Nephron (organoid): ENCODE measurements around the gene NBL1.

ENCODE experiments used
- H3K27ac Mint-ChIP-seq, 3 experiments: 2 replicates each; pipeline ENCODE4 v1.8.0; 2020; ENCODE audit warnings: mixed read lengths in 3 of 3, mild to moderate bottlenecking in 2 of 3, moderate library complexity in 1 of 3
- H3K27me3 Mint-ChIP-seq: 2 replicates; pipeline ENCODE4 v1.8.0; 2021; ENCODE audit warnings: low read depth, mild to moderate bottlenecking, moderate library complexity, mixed read lengths
- H3K36me3 Mint-ChIP-seq: 2 replicates; pipeline ENCODE4 v1.8.0; 2020; ENCODE audit warnings: low read depth, mixed read lengths
- H3K4me1 Mint-ChIP-seq: 2 replicates; pipeline ENCODE4 v1.8.0; 2020; ENCODE audit warnings: mixed read lengths
- H3K4me3 Mint-ChIP-seq, 3 experiments: 2 replicates each; pipeline ENCODE4 v1.8.0; 2020; ENCODE audit warnings: mild to moderate bottlenecking in 3 of 3, mixed read lengths in 3 of 3, moderate library complexity in 2 of 3
- H3K9me3 Mint-ChIP-seq: 2 replicates; pipeline ENCODE4 v1.8.0; 2020; ENCODE audit warnings: mixed read lengths
- CTCF ChIP-seq, 3 experiments: fragments of 200-600 bp; sonication (generic); IDR thresholded peaks; one replicate each; pipeline ENCODE4 v1.5.0; 2021; ENCODE audit warnings: antibody characterized with exemption in 3 of 3; ENCODE audit not compliant: unreplicated experiment in 3 of 3

Gene NBL1

GRCh38 chr1:19694298-19694697 lies 50.2 kb downstream of the NBL1 start:
- Mint-ChIP-seq H3K4me3 (no peak overlapping the region), H3K36me3 (no peaks in the 10 kb centered on the region), H3K27me3 (no peaks in the 10 kb centered on the region), H3K27ac (no peak overlapping the region), H3K9me3 (no peaks in the 10 kb centered on the region), H3K4me1 (no peaks in the 10 kb centered on the region)
- no peak for TF ChIP-seq CTCF (IDR thresholded peaks at IDR 0.05; ENCODE audit: unreplicated experiment in 3 of 3)

GRCh38 chr1:19695772-19696171 lies 51.7 kb downstream of the NBL1 start:
- no peak for TF ChIP-seq CTCF (IDR thresholded peaks at IDR 0.05; ENCODE audit: unreplicated experiment in 3 of 3)
- no peak overlapping the region for H3K4me3 Mint-ChIP-seq
- no peaks in the 10 kb centered on the region for H3K4me1 Mint-ChIP-seq
- no peak overlapping the region for H3K27ac Mint-ChIP-seq
- no peaks in the 10 kb centered on the region for H3K27me3 Mint-ChIP-seq
- H3K9me3 Mint-ChIP-seq = no peaks in the 10 kb centered on the region
- H3K36me3 Mint-ChIP-seq = no peaks in the 10 kb centered on the region

- H3K27ac Mint-ChIP-seq = no peak overlapping the region
- H3K4me1 Mint-ChIP-seq = no peaks in the 10 kb centered on the region
- H3K36me3 Mint-ChIP-seq = no peaks in the 10 kb centered on the region
- H3K27me3 Mint-ChIP-seq = no peaks in the 10 kb centered on the region
- H3K9me3 Mint-ChIP-seq = no peaks in the 10 kb centered on the region
- TF ChIP-seq CTCF (IDR thresholded peaks at IDR 0.05; ENCODE audit: unreplicated experiment in 3 of 3) = no peak
- no peak overlapping the region for H3K4me3 Mint-ChIP-seq
Observed at GRCh38 chr1:19696820-19697219, 52.7 kb downstream of the NBL1 start.

- Mint-ChIP-seq H3K27me3 (no peaks in the 10 kb centered on the region), H3K36me3 (no peaks in the 10 kb centered on the region), H3K4me3 (no peak overlapping the region), H3K9me3 (no peaks in the 10 kb centered on the region), H3K27ac (no peak overlapping the region), H3K4me1 (no peaks in the 10 kb centered on the region)
- no peak for TF ChIP-seq CTCF (IDR thresholded peaks at IDR 0.05; ENCODE audit: unreplicated experiment in 3 of 3)
Observed at GRCh38 chr1:19698181-19698580, 54.1 kb downstream of the NBL1 start.

GRCh38 chr1:19700079-19700777 lies 56.1 kb downstream of the NBL1 start:
- no peak overlapping the region for H3K27ac Mint-ChIP-seq
- no peaks in the 10 kb centered on the region for H3K9me3 Mint-ChIP-seq
- no peak for TF ChIP-seq CTCF (IDR thresholded peaks at IDR 0.05; ENCODE audit: unreplicated experiment in 3 of 3)
- peaks cover 10% of the 10 kb centered on the region for H3K27me3 Mint-ChIP-seq
- H3K36me3 Mint-ChIP-seq = no peaks in the 10 kb centered on the region
- H3K4me1 Mint-ChIP-seq = peaks cover 4% of the 10 kb centered on the region
- no peak overlapping the region for H3K4me3 Mint-ChIP-seq

GRCh38 chr1:19703280-19703679 lies 59.2 kb downstream of the NBL1 start:
- no peaks in the 10 kb centered on the region for H3K36me3 Mint-ChIP-seq
- no peak for TF ChIP-seq CTCF (IDR thresholded peaks at IDR 0.05; ENCODE audit: unreplicated experiment in 3 of 3)
- peaks cover 16% of the 10 kb centered on the region for H3K4me1 Mint-ChIP-seq
- H3K27ac Mint-ChIP-seq = no peak overlapping the region
- no peaks in the 10 kb centered on the region for H3K9me3 Mint-ChIP-seq
- peaks cover 16% of the 10 kb centered on the region for H3K27me3 Mint-ChIP-seq
- no peak overlapping the region for H3K4me3 Mint-ChIP-seq
